GM12865 (cell line): Measurements from ENCODE around the gene HRH3.

ENCODE experiments used
- DNase-seq: peaks from one replicate; pipeline ENCODE4 v3.0.0; 2010; ENCODE audit warnings: low read depth
- H3K4me3 ChIP-seq: 2 replicates; pipeline ENCODE4 v1.5.1; 2011; ENCODE audit warnings: mild to moderate bottlenecking, low read depth, low read length, control low read depth
- TF ChIP-seq, protein P1 (sequence below): IDR thresholded peaks from 2 replicates; pipeline ENCODE4 v1.5.1; 2011; ENCODE audit warnings: low read length, control low read depth, low read depth, inconsistent platforms; ENCODE audit not compliant: insufficient read depth; ENCODE audit errors: missing control alignments

HRH3 gene

DNA sequence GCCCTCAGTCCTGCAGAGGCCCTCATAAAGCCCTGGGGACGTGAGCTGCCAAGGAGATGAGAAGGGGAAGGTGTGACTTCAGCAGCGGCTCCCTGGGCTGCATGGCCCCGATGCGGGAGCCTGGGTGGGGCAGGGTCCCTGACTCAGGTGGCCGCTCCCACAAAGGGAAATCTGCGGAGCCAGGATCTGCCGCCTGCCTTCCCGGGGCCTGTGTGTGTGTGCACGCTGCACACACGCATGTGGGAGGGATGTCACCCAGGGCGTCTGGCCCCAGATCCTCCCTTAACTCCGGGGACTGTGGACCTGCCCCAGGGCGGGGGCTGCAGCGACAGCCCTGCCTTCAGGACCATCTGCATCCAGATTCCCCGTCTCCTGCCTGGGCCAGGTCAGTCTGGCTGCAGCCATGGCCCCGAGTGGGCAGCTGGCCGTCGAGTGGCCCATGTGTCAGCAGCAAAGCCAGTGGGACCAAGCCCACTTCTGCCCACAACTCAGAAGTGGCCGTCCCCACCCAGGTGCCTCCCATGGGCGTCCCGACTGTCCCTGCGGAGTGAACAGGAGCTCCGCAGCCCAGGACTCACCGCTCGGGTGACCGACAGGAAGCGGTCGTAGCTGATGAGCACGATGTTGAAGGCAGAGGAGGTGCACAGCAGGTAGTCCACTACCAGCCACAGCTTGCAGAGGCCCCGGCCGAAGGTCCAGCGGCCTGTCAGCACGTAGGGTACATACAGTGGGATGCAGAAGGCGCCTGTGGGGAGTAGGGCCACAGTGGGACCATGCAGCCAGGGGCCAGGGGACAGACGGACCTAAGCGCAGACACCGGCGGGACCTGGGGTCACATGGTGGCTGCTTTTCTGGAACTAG, 1.9 kb downstream of the HRH3 start:
- no peak overlapping the region for H3K4me3 ChIP-seq
- no peak for DNase-seq
- TF ChIP-seq, protein P1, sequence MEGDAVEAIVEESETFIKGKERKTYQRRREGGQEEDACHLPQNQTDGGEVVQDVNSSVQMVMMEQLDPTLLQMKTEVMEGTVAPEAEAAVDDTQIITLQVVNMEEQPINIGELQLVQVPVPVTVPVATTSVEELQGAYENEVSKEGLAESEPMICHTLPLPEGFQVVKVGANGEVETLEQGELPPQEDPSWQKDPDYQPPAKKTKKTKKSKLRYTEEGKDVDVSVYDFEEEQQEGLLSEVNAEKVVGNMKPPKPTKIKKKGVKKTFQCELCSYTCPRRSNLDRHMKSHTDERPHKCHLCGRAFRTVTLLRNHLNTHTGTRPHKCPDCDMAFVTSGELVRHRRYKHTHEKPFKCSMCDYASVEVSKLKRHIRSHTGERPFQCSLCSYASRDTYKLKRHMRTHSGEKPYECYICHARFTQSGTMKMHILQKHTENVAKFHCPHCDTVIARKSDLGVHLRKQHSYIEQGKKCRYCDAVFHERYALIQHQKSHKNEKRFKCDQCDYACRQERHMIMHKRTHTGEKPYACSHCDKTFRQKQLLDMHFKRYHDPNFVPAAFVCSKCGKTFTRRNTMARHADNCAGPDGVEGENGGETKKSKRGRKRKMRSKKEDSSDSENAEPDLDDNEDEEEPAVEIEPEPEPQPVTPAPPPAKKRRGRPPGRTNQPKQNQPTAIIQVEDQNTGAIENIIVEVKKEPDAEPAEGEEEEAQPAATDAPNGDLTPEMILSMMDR: no peak

GRCh38 chr20:62216636-62217566, 3.2 kb downstream of the HRH3 start:
- H3K4me3 ChIP-seq: no peak overlapping the region
- TF ChIP-seq, protein P1: no peak
- DNase-seq: no peak

DNA sequence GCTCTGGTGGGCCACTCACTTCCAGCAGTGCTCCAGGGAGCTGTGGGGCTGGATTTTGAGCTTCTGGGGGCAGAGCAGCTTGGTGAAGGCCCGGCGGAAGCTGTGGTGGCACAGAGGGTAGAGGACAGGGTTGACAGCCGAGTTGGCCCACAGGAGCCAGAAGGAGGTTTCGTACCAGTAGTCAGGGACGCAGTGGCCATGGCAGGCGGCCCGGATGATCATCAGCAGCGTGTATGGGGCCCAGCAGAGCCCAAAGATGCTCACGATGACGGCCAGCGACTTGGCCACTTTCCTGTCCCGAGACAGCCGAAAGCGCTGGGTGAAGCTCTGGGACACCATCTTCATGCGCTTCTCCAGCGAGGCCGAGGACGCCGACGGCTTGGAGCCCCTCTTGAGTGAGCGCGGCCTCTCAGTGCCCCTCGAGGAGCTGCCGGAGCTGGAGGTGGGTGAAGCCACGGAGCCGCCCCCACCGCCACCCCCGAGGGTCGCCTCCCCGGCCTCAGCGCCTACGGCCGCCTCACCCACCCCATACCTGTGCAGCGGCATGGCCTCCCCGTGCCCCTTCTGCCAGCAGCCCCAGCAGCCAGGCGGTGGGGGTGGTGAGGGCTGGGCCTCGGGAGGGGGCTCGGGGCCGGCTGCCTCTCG, 4.0 kb downstream of the HRH3 start:
- DNase-seq: no peak
- TF ChIP-seq, protein P1: no peak
- H3K4me3 ChIP-seq: no peak overlapping the region

GRCh38 chr20:62215020-62215990, 4.8 kb downstream of the HRH3 start:
- H3K4me3 ChIP-seq: no peak overlapping the region
- DNase-seq: no peak
- TF ChIP-seq, protein P1: no peak

- TF ChIP-seq, protein P1: no peak
- DNase-seq: no peak
- H3K4me3 ChIP-seq: no peak overlapping the region
Measured at GRCh38 chr20:62214067-62214466, 6.0 kb downstream of the HRH3 start.

- TF ChIP-seq, protein P1: no peak
- H3K4me3 ChIP-seq: no peak overlapping the region
- no peak for DNase-seq
Measured at GRCh38 chr20:62212299-62212698, 7.8 kb downstream of the HRH3 start.
